ENCODE data around the gene RPS3A.
"Not testable (repeated sequence)": the region's sequence is repeated elsewhere in the genome, so short reads cannot be mapped to it uniquely, and the experiment has no call there.

The RPS3A gene

GRCh38 chr4:151099229-151099975, at the start of gene RPS3A:
TSS of gene RPS3A (plus strand) at chr4:151099628. CDS start at chr4:151099653, 25 bp downstream.
- peak; percentile 96 for DNase-seq (ENCODE audit: low spot score)

- DNase-seq (ENCODE audit: low spot score): no peak
Observed at GRCh38 chr4:151052785-151053184, 46.6 kb upstream of the RPS3A start.

GRCh38 chr4:151055539-151055938, 43.9 kb upstream of the RPS3A start:
- no peak for DNase-seq (ENCODE audit: low spot score)

GRCh38 chr4:151063143-151063542, 36.3 kb upstream of the RPS3A start:
- DNase-seq (ENCODE audit: low spot score): not testable (repeated sequence)

- DNase-seq (ENCODE audit: low spot score): no peak
Observed at GRCh38 chr4:151067316-151067970, 32.0 kb upstream of the RPS3A start.

GRCh38 chr4:151074416-151074916, 25.0 kb upstream of the RPS3A start:
- no peak for DNase-seq (ENCODE audit: low spot score)

GRCh38 chr4:151077978-151078377, 21.4 kb upstream of the RPS3A start:
- not testable (repeated sequence) for DNase-seq (ENCODE audit: low spot score)

GRCh38 chr4:151087467-151087866, 12.0 kb upstream of the RPS3A start:
- no peak for DNase-seq (ENCODE audit: low spot score)

- DNase-seq (ENCODE audit: low spot score): no peak
Observed at GRCh38 chr4:151091047-151091446, 8.4 kb upstream of the RPS3A start.

GRCh38 chr4:151092488-151092887, 6.9 kb upstream of the RPS3A start:
- DNase-seq (ENCODE audit: low spot score): no peak

GRCh38 chr4:151093203-151093602, 6.2 kb upstream of the RPS3A start:
- no peak for DNase-seq (ENCODE audit: low spot score)

- DNase-seq (ENCODE audit: low spot score): no peak
Observed at GRCh38 chr4:151094290-151094751, 5.1 kb upstream of the RPS3A start.

- DNase-seq (ENCODE audit: low spot score): no peak
Observed at GRCh38 chr4:151095142-151095541, 4.3 kb upstream of the RPS3A start.

GRCh38 chr4:151097759-151098158, 1.7 kb upstream of the RPS3A start:
- no peak for DNase-seq (ENCODE audit: low spot score)

GRCh38 chr4:151098979-151099228, 524 bp upstream of the RPS3A start:
- no peak for DNase-seq (ENCODE audit: low spot score)

GRCh38 chr4:151099976-151100417, 569 bp downstream of the RPS3A start:
- no peak for DNase-seq (ENCODE audit: low spot score)

- no peak for DNase-seq (ENCODE audit: low spot score)
Observed at GRCh38 chr4:151100531-151100930, 1.1 kb downstream of the RPS3A start.

- DNase-seq (ENCODE audit: low spot score): no peak
Observed at GRCh38 chr4:151103758-151104157, 4.3 kb downstream of the RPS3A start.

- DNase-seq (ENCODE audit: low spot score): no peak
Observed at GRCh38 chr4:151104621-151105020, 5.2 kb downstream of the RPS3A start.

- no peak for DNase-seq (ENCODE audit: low spot score)
Observed at GRCh38 chr4:151105454-151106032, 6.1 kb downstream of the RPS3A start.

- DNase-seq (ENCODE audit: low spot score): no peak
Observed at GRCh38 chr4:151107063-151107462, 7.6 kb downstream of the RPS3A start.

- no peak for DNase-seq (ENCODE audit: low spot score)
Observed at GRCh38 chr4:151110236-151110635, 10.8 kb downstream of the RPS3A start.

GRCh38 chr4:151114338-151114737, 14.9 kb downstream of the RPS3A start:
- DNase-seq (ENCODE audit: low spot score): no peak
